H54 (cell line): ENCODE measurements around the gene PDLIM7.

Experiments used
- DNase-seq: peaks from one replicate; pipeline ENCODE4 v3.0.0; 2011; ENCODE audit warnings: low spot score, mixed read lengths; ENCODE audit not compliant: insufficient read length
- FAIRE-seq: peaks from 3 replicates; lab custom pipeline; 2011; peaks lifted over from hg19 to GRCh38; lab: Jason Lieb, UNC
- POLR2A ChIP-seq: IDR thresholded peaks from 2 replicates; pipeline ENCODE4 v1.6.1; 2011; ENCODE audit warnings: low read depth, mild to moderate bottlenecking, low read length

The PDLIM7 gene

DNA sequence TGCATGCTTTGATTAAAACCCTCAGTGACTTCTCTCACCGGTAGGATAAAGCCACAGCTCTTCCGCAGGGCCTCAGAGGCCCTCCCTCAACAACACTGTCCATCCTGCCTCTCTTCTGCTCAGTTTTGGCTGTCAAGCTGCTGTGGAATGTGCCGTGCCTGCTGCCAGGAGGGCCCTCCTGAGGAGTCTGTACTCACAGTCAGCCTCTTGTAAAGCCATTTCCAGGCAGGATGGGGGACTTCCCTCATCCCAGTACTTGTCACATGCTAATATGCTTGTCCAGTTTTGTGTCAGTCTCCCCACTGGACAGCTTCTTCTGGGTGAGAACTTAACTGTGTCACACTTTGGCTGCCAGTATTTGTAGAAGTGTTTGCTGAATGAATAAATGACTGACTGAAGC lies 33.2 kb upstream of the PDLIM7 start:
- DNase-seq (no peak), FAIRE-seq (no peak)
- no peak for TF ChIP-seq POLR2A

DNA sequence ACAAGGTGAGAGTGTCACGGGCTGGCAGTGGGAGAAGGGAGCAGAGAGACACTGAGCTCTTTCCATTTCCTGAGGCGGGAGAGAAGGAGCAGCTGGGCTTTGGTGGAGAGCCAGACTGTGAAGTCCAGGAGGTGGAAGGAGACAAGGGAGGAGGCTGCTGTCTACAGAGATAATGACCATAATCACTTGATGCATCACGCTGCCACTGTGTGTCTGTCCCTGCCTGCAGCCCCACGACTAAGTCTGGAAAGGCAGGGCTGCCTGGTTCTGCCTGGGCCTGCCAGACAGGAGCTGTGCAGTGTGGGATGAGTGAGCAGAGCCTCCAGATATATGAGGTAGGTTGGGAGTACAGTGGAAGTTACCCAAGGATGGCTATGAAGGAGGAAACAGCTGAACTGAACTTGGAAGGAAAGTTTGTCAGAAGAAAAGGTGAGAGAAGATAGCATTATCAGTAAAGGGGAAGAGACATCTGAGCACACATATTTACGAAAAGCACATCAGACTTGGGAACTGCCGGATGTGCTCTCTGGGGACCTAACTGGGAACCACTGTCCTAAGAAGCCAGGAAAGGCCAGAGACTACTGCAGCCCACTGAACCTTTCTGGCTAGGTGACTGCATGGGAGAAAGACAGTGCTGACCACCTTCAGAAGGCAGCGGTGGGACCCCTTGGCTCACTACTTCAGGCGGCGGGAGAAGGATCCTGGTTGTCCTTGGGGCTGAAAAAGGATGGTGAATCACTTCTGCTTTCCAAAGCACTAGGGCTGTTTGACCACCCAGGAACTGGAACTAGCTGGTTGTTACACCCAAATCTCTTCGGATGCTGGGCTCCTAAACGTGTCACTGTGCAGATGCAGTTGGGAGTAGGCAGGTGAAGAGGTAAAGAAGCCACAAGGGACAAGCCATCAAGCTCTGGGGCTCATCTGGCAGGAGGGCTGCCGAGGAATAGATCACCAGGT lies 32.1 kb upstream of the PDLIM7 start:
- FAIRE-seq: no peak
- TF ChIP-seq POLR2A: no peak
- DNase-seq: no peak

DNA sequence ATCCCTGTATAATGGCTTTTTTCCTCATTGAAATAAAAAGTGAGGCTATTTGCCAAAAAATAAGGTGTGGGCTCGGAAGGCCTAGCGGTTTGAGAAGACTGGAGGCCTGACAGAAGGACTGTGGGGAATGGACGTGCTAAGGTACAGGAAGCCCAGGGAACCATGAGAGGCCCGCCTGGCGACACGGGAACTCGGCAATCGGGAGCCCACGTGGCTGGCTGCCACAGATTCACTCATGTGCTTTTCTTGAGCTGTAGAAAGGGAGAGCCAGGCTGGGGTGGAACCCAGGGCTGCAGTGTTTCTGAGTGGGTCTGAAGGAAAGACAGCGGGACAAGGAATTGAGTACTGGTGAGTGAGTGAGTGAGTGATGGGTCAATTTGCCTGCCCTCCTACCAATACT lies 31.2 kb upstream of the PDLIM7 start:
- DNase-seq (no peak), FAIRE-seq (no peak)

DNA sequence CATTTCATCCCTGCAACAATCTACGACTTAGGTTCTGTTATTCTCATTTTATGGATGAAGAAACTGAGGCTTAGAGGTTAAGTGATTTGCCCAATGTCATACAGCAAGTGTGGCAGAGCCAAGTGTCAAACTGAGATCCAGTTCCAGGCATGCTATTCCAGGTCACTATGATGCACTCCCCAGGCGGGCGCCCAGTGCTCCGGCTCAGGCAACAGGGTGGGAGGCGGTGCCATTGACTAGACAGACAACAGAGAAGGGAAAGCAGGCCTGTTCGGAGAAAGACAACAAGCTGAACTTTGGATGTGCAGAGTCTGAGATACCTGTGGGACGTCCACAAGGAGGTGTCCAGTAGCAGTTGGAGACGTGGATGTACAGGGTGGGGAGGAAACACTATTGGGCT lies 30.2 kb upstream of the PDLIM7 start:
- DNase-seq (no peak), FAIRE-seq (no peak)
- no peak for TF ChIP-seq POLR2A

More for the DNA sequence above, 31.2 kb upstream of the PDLIM7 start:
- TF ChIP-seq POLR2A: no peak

DNA sequence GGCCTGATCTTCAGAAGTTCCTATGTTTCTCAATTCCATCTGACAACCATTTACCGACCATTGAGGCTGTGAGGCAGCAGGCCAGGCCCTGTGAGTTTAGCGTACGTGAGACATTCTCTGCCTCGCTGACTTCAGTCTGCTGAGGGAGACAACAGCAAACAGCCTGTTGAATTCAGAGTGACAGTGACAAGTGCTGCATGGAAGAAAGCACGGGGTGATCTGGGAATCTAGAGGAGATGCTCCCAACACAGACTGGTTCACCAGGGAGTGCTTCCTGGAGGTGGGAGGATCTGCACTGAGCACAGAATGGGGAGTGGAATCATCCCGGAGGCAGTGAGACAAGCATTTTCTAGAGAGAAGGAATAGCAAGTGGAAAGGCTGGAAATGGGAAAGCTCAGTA lies 29.4 kb upstream of the PDLIM7 start:
- no peak for TF ChIP-seq POLR2A
- no peak for FAIRE-seq
- no peak for DNase-seq

DNA sequence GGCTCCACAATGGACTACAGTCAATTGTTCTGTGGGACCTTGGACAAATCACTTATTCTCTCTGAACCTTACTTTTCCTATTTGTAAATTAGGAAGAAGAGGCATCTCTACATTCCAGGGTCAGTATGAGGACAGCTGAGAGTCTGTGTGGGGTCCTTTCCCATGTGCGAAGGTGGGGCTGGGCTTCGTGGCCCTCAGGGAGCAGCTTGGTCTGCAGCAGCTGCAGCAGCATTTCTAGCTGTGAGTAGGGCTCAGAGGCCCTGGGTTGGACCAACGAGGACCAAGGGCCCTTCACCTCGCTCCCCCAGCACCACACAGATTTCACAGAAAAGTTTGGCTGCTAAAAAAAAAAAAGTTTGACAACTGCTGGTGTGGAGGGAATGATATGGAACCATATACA lies 28.8 kb upstream of the PDLIM7 start:
- no peak for DNase-seq
- no peak for TF ChIP-seq POLR2A
- no peak for FAIRE-seq

DNA sequence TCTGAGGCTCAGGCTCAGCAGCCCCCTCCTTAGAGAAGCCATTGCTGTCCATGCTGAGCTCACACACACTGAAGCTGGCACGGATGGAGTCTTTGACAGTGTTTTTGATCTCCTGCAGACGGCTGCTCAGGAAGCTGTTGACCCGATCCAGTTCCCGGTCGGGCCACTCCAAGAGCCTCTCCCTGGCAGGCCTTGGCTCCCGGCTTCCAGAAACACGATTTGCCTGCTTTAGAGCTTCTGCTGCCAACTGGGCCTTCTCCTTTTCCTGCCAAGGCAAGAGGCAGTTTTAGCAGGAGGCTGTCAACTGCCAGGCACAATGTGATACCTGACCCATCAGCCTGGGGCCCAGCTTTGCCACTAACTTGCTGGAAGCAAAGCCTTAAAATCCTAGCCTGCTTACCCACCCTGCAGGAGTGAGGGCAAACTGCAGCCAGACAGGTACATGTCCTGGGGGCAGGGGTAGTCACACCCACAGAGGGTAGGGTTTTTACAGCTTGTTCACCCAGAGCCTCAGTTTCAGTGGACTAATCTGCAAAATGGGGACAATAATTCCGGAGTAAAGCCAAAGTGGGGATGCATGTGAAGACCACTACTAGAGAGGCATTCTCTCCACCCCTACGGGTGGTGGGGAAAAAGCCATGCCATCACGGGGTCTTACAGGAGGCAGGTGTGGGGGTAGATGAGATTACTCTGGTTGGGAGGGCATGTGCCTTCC lies 27.7 kb upstream of the PDLIM7 start:
- DNase-seq (no peak), FAIRE-seq (no peak)
- TF ChIP-seq POLR2A: no peak

DNA sequence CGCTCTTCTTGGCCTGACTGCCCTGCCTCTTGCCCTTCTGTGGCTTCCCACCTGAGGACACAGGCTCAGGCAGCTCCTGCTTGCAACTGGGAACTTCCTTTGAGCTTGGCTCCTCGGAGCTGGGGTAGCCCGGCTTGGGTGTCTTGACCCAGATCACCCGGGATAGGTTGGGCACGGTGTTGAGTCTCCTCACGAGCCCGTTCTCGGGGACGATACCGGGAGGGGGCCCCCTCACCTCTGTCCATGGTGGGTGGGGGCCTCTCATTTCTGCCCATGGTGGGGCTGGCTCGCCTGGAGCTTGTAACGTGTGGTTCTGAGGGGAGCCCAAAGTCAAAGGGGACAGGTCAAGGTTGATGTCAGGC lies 27.1 kb upstream of the PDLIM7 start:
- DNase-seq (no peak), FAIRE-seq (no peak)
- TF ChIP-seq POLR2A: no peak

DNA sequence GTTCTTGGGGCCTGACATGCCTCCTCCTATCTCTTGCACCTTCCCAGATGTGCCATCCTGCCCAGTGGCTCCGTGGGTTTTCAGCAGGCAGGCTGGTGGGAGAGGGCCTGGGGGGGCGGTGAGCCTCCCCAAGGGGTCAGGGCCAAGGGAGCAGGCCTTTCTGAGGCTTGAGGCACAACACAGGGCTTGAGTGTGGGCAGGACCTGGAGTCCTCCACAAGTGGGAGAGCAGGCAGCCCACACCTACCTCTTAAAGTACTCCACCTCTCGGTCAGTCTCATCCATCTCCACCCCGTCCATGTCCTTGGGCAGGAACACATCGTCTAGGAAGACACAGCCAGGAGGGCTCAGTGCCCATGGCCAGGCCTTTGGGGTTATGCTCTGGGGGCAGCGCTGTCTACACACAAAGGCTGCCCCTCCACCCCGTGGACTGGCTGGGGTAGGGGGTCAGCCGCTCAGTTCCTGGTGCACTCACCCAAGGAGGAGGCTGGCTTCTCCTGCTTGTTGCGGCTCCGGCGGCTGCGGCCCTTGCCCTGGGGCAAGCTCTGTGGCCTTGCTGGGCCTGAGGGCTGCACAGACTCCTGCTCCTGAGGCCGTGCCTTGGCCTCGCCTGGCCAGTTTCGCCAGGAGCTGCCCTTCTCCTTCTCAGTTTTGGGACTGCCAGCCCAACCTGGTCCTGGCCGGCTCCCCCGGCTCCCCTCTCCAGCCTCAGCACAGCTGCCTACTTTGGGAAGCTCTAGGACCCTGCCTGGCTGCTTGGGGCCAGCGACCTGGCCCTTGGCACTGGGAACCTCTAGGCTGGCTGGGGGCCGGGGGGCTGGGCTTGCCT lies 26.5 kb upstream of the PDLIM7 start:
- FAIRE-seq (no peak), DNase-seq (no peak)
- TF ChIP-seq POLR2A: no peak

DNA sequence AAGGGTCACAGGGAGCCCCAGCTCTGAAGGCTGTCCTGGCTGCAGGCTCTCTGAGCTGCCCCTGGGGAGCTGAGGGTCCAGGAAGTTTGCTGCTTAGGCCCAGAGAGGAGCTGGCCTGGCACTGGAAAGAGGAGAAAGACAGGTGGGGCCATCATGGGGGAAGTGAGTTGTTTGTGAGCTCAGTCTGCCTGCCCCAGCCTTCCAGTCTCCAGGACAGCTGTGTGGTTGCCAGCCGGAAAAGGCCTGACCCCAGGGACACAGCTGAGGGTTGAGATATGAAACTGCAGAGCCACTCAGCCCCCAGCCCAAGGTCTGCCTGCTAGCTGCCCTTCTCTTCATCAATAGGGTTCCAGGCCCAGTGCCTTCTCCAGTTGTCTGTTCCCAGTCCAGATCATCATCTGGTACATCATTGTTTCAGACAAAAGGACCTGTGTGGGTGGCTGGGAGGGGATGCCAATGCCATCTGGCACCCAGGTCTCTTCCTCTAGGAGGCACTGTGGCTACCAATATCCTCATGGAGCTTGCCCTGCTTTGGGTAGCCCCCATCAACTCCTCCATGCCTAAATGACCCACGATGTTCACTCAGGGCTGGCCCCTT lies 23.6 kb upstream of the PDLIM7 start:
- FAIRE-seq (no peak), DNase-seq (no peak)
- no peak for TF ChIP-seq POLR2A

DNA sequence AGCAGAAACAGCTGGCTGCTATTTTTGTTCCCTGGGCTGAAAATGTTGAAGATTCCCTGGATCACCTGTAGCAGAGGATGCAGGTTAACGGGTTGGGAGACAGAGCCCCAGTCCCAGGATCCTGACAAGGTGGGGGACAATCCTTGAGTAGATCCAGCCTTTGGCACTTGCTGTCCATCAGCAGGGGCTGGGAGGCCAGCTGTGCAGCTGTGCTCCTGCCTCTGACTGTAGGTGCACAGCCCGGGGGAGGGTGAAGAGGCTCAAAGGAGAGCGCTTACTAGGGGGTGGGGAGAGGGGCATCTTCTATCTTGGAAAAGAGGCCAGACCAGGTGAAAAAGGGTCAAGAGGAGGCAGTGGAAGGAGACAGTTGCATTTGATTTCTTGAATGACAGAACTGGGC lies 22.9 kb upstream of the PDLIM7 start:
- FAIRE-seq (no peak), DNase-seq (no peak)
- no peak for TF ChIP-seq POLR2A

DNA sequence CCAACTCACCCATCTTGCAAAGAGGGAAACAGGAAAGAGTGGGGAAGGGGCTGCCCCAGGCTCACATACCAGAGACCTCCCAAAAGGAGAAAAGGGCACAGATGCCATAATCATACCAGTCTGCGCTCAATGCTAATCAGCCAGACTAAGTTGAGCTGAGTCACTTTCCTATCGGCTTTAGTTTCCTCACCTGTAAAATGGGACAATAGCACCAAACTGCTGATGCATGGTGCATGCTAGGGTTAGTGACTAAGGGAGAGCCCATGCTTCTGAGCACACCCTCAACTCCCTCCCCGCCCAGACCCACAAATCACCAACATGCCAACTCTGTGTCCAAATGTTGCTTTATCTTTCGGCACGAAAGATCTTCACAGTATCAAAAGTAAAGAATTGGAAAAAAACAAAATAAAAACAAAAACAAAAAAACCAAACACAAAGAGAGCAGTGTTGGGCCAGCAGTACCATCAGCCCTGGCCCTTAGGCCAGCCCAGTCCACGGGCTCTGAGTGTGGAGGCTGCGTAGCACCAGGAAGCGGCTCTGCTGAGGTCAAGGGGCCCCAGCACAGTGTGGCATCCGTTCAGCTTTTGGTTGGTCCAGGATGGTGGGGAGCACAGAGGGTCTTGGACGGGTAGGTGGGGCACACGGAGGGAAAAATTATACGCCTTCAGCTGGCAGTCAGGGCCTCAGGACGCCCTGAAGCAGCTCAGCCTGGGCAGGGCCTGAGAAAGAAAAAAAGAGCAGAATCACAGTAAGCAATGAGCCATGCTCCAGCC lies 22.2 kb upstream of the PDLIM7 start:
- no peak for DNase-seq
- no peak for FAIRE-seq
- no peak for TF ChIP-seq POLR2A
